Lower lobe of right lung (tissue), 2 donors: ENCODE measurements around the gene TDRD10. TPM values are rescaled to one million over a fixed set of nuclear protein-coding genes. Genes with fewer than 3 reads are reported as not detected.
"Not testable (repeated sequence)": the region's sequence is repeated elsewhere in the genome, so short reads cannot be mapped to it uniquely, and the experiment has no call there.

Experiments
- ATAC-seq, 2 donors: fragments of 200-7000 bp; cut with Tn5 transposase; one replicate each; pipeline ENCODE4 v1.9.1; 2020 to 2022; ENCODE audit warnings: mild to moderate bottlenecking in 2 of 2, moderate library complexity in 2 of 2
- DNase-seq: peaks from one replicate; pipeline ENCODE4 v3.0.0-alpha.2; 2020
- H3K27ac ChIP-seq: fragments of 200-600 bp; one replicate; pipeline ENCODE4 v1.8.0; 2022
- H3K27me3 ChIP-seq: fragments of 200-600 bp; one replicate; pipeline ENCODE4 v1.8.0; 2022; ENCODE audit warnings: low read depth
- H3K36me3 ChIP-seq: fragments of 200-600 bp; one replicate; pipeline ENCODE4 v1.8.0; 2022; ENCODE audit warnings: mild to moderate bottlenecking
- H3K4me1 ChIP-seq: fragments of 200-600 bp; one replicate; pipeline ENCODE4 v1.8.0; 2022
- H3K4me3 ChIP-seq: fragments of 200-600 bp; one replicate; pipeline ENCODE4 v1.8.0; 2022; ENCODE audit warnings: mild to moderate bottlenecking
- H3K9me3 ChIP-seq: fragments of 200-600 bp; one replicate; pipeline ENCODE4 v1.8.0; 2022
- CTCF ChIP-seq: fragments of 200-600 bp; IDR thresholded peaks from one replicate; pipeline ENCODE4 v1.8.0; 2022; ENCODE audit warnings: antibody characterized with exemption, mild to moderate bottlenecking
- intact Hi-C: fragments of 100-400 bp; cut with DNase I; formaldehyde crosslinking; loops from one replicate; pipeline ENCODE4 v1.11.0; 2022
- total RNA-seq: library from RNA; stranded (reverse); fragmentation: NEBNext Ultra II Directional; extraction: Animal tissue kit (Norgen Biotek cat#: 25700); gene quantifications from one replicate; pipeline ENCODE4 v1.2.1, GENCODE V29; 2021
- donor health status: DM: no; HTN: yes; CAD: no; lungs with severe emphysema.

Gene TDRD10
- total RNA-seq, 1 donor from 2014 or later = 20.2 TPM

GRCh38 chr1:154481053-154481452, 21.0 kb upstream of the TDRD10 start:
- Histone ChIP-seq H3K4me1 (peaks cover 50% of the 10 kb centered on the region), H3K27me3 (no peaks in the 10 kb centered on the region), H3K4me3 (no peak overlapping the region), H3K9me3 (no peaks in the 10 kb centered on the region), H3K36me3 (peaks cover 18% of the 10 kb centered on the region), H3K27ac (peak overlapping the region; percentile 25)
- DNase-seq (no peak), ATAC-seq (no peak)
- intact Hi-C loops = no loop called here
- TF ChIP-seq CTCF = no peak

- H3K27me3 ChIP-seq = no peaks in the 10 kb centered on the region
- intact Hi-C loops = no loop called here
- TF ChIP-seq CTCF = no peak
- H3K27ac ChIP-seq = peak overlapping the region; percentile 69
- ATAC-seq = peak; percentile 91 to 92
- H3K4me1 ChIP-seq = peaks cover 54% of the 10 kb centered on the region
- H3K4me3 ChIP-seq = no peak overlapping the region
- H3K36me3 ChIP-seq = peaks cover 44% of the 10 kb centered on the region
- no peaks in the 10 kb centered on the region for H3K9me3 ChIP-seq
- peak; percentile 77 for DNase-seq
Observed at GRCh38 chr1:154483941-154484803, 17.8 kb upstream of the TDRD10 start.

- Histone ChIP-seq H3K27ac (peak overlapping the region; percentile 69), H3K4me3 (no peak overlapping the region), H3K27me3 (no peaks in the 10 kb centered on the region), H3K4me1 (peaks cover 53% of the 10 kb centered on the region), H3K9me3 (no peaks in the 10 kb centered on the region), H3K36me3 (peaks cover 44% of the 10 kb centered on the region)
- no peak for DNase-seq
- intact Hi-C loops = no loop called here
- TF ChIP-seq CTCF = no peak
- peak; percentile 59 to 62 for ATAC-seq
Observed at GRCh38 chr1:154485106-154485505, 16.9 kb upstream of the TDRD10 start.

- Histone ChIP-seq H3K4me1 (peaks cover 55% of the 10 kb centered on the region), H3K27me3 (no peaks in the 10 kb centered on the region), H3K36me3 (peaks cover 44% of the 10 kb centered on the region), H3K4me3 (no peak overlapping the region), H3K9me3 (no peaks in the 10 kb centered on the region), H3K27ac (peak overlapping the region; percentile 69)
- intact Hi-C loops = no loop called here
- ATAC-seq = no peak
- TF ChIP-seq CTCF = no peak
- no peak for DNase-seq
Observed at GRCh38 chr1:154485910-154486496, 16.0 kb upstream of the TDRD10 start.

GRCh38 chr1:154486756-154487155, 15.3 kb upstream of the TDRD10 start:
- H3K27me3 ChIP-seq, H3K9me3 ChIP-seq, intact Hi-C loops, H3K4me3 ChIP-seq, ATAC-seq, DNase-seq: not testable (repeated sequence)
- Histone ChIP-seq H3K4me1 (peaks cover 60% of the 10 kb centered on the region), H3K27ac (peak overlapping the region; percentile 69), H3K36me3 (peaks cover 44% of the 10 kb centered on the region)

- Histone ChIP-seq H3K4me3 (no peak overlapping the region), H3K9me3 (no peaks in the 10 kb centered on the region), H3K4me1 (peaks cover 79% of the 10 kb centered on the region), H3K27ac (peak overlapping the region; percentile 44), H3K36me3 (peaks cover 33% of the 10 kb centered on the region), H3K27me3 (no peaks in the 10 kb centered on the region)
- TF ChIP-seq CTCF = no peak
- no peak for ATAC-seq
- no peak for DNase-seq
- intact Hi-C loops = no loop called here
Observed at GRCh38 chr1:154488922-154489321, 13.1 kb upstream of the TDRD10 start.
